DMS 273 (cell line): ENCODE measurements around the gene SHROOM1.

ENCODE experiments used
- DNase-seq: peaks from one replicate; lab custom pipeline; 2025; ENCODE audit not compliant: unreplicated experiment; lab: John Stamatoyannopoulos, UW

Gene SHROOM1

DNA sequence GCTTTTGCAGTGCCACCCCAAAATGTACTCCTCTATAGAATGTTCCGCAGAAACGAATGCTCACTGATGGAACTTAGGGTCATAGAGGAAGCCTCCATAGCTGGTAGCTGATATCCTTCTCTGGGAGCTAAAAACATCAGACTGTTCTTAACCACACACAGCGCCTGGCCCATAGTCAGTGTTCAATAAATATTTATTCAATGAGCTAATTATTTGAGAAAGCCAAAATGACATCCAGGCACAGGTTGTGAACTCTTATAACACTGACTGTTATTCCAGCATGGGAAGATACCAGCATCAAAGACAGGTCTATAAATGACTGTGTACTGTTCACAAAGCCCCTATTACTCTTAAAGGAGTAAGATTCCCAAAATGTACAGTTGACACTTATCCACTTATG, 22.9 kb upstream of the SHROOM1 start:
- DNase-seq, result no peak

- DNase-seq, result no peak
These were observed 19.6 kb upstream of the SHROOM1 start for GRCh38 chr5:132850066-132850465.

GRCh38 chr5:132849347-132849746, 18.9 kb upstream of the SHROOM1 start:
- DNase-seq, result no peak

GRCh38 chr5:132848270-132848669, 17.8 kb upstream of the SHROOM1 start:
- no peak for DNase-seq

DNA sequence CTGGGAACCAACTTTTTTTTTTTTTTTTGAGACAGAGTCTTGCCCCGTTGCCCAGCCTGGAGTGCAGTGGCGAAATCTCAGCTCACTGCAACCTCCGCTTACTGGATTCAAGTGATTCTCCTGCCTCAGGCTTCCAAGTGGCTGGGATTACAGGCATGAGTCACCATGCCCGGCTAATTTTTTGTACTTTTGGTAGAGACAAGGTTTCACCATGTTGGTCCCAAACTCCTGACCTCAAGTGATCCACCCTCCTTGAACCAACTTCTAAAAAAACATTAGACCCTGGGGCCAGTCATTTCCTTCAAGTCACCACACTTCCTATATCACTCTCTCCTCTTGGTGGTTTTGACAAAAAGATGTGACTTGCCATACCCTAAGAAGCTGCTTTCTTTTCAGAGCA, 10.9 kb upstream of the SHROOM1 start:
- DNase-seq, result no peak

DNA sequence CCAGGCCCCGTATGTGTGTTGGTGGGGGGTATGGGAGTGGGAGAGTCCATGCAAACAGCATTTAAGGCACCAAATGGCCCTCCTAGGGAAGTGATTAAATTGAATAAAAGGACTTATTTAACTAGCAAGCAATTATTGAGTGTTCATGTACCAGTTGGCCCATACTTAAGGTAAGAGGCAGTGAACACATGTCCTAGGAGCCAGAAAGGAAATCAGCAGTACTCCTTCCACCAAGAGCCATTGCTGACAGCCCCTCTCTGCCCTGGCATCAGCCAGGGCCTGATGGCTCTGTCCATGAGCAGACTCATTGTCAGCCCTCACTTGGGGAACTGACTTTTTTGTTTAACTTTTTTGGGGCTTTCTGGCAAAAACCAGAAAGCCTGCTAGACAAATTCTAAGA, 10.4 kb upstream of the SHROOM1 start:
- DNase-seq, result no peak

- DNase-seq, result no peak
These were observed 9.9 kb upstream of the SHROOM1 start for GRCh38 chr5:132840313-132840712.

DNA sequence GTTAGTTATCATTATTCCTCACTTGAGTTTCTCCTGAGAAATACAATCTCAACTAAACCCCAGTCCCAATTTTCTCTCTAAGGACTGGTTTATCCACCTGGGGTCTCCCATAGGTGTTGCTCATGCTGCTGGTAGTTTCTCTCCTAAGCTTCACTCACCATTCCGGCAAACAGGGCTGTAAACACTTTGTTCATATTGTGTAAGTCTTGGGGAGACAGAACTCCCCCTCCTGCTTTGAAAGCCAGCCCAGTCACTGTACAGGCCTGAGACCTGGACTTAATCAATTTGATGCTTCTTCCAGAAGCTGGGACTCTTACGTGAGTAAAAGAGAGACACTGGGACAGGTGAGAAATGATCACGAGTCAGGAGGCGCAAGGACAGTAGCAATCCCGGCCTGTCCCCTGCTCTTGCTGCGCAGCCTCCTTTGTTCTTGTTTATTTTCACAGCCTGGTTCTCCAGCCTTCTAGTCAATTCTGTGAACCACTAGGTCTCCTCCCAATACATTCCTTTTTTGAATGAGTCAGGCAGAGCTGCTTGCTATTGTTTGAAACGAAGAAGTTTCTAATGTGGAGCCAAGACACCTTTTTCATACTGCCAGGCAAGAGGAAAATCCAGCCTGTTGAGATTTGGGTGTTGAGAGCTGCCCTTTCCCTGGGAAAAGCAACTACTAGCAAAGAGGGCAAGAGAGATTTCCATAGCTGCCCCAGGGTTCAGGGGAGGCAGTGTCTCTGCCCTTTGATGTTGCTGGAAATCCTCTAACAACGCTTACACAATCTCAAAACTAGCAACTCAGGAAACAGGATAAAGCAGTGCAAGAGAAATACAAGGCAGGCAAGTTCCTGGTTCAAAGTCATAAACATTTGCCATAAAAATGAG, 9.2 kb upstream of the SHROOM1 start:
- DNase-seq, result no peak

DNA sequence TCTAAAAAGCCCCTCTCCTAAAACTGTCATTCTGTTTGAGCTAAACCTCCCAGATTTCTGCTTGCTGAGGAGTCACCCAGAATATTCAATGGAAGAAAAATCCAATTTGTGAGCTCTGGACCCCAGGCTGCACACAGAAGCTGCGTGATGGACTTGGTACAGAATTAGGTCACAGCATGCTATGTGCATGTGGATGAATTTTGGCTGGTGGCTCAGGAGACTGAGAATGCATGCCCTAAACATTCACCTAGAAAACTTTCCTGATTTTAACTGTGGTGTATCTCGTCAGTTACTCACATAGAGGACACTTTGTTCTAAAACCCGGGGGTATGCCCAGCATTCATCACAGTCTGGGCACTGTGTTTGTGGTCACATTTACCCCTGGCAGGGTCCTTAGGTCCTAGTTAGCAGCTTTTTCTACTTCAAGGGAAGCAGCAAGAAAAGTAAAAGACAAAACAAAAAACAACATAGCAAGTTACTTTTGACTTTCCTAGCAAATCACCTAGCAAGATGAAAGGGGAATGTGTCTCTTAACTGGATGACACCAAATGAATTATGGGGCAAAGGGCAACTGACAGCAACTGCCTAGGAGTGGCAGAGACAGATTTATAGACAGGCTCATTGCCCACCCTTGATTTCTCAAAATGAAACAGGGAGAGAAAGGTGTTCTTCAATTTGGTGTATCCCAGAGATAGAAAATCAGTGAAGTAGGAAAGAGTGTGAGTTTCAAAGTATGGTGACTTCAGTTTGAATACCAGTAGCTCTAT, 8.3 kb upstream of the SHROOM1 start:
- no peak for DNase-seq

- DNase-seq, result no peak
These were observed 7.4 kb upstream of the SHROOM1 start for GRCh38 chr5:132837868-132838267.

- no peak for DNase-seq
These were observed 6.4 kb upstream of the SHROOM1 start for GRCh38 chr5:132836852-132837251.

DNA sequence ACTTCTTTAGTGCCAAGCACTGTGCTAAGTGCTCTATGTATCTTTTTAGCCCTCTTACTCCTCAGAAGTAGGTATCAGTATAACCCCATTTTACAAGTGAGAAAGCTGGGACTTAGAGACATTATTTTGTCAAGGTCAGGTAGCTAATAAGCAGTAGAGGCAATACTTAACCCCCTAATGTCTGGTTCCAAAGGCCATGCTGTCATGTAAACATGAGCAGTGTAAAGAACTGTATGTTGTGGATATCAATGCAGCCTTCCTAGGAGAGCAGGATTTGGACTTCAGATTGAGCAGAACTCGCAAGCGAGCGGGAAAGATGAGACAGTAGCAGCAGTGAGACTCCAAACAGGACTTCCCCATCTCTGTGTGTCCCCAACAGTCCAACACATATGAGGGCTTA, 3.6 kb upstream of the SHROOM1 start:
- no peak for DNase-seq

GRCh38 chr5:132832612-132833011, 2.2 kb upstream of the SHROOM1 start:
- no peak for DNase-seq

DNA sequence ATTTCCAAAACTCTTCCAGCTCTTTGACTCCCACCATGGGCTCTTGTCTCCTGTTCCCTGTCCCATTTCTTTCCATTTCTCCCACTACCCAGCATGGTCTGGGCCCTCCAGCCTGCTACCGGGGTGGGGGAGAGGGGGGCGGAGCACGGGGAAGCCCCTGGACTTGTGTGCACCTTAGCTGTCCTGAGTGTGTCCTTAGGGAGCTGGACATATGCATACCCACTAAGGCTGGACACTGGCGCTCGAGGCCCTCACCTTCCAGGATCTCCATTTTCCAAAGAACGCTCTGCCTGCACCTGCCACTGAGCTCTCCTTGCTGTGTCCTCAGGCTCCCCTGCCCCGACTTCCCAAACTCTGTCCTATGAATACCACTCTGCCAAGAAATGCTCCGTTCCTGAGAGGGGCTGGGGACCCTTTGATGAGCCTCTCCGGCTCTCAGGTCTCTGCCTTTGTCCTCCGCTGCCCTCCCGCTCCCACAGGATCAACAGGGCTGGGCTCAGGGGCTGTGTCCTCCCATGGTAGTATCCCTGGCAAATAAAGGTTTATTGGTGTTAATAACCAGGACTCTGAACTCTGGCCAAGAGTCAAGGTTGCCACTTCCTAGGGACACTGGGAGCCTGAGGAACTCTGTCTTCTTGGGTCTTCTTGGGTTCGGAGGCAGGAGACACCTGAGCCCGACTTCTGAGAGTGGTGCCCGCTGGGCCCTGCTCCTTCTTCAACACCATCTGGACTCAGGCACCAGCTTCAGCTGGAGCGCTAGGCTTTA, 831 bp upstream of the SHROOM1 start:
- no peak for DNase-seq

DNA sequence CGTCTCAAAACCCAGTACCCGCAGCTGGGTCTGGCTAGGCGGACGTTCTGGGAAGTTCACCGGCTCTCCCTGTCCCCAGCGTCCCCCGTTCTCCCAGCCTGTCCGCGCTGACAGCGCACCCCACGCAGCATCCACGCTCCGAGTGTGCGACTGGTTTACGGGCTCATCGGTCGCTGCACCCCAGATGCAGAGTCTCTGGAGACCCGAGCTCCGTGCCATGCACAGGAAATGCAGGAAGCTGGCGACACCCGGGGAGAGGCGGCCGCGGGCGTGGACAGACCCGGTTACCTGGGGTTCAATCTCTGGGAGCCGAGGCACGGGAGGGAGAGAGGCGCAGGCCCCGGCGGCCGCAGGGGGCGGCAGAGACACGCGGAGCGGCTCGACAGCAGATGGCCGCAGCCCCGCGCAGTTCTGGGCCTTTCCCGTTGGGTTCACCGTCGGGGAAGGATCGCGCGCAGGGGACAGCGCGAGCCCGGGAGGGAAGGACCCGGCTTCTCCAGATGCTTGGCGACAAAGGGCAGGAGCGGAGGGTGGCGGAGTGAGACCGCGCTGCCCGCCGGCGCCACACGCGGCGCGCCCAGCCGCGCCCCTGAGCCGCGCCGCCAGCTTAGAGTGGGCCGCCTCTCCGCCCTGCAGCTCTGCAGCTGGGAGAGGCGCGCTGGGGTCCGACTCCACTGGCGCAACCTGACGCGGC, 558 bp downstream of the SHROOM1 start:
- DNase-seq, result peak; percentile 90

DNA sequence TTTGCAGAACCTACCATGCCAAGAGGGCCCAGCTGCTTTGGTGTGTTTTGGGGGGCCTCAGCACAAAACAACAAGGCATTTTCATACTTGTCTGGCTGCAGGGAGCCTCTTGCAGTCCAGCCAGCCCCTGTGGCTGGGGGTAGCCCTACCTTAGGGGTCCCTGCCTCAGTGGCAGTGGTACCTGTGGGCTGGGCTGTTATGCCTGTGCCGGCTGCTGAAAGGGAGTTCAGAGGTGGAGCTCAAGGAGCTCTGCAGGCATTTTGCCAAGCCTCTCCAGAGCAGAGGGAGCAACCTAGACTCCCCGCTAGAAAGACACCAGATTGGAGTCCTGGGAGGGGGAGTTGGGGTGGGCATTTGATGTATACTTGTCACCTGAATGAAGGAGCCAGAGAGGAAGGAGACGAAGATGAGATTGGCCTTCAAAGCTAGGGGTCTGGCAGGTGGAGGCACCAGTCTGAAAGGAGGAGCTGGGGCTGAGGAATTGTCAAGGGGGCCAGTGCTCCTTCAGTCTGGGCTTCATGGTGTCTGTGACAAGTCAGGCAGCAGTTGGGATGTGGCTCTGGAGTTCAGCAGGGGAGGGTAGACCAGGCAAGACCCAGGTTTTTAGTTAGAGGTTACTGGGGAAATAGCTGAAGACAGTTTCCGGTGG, 1.5 kb downstream of the SHROOM1 start:
- DNase-seq, result peak; percentile 46

DNA sequence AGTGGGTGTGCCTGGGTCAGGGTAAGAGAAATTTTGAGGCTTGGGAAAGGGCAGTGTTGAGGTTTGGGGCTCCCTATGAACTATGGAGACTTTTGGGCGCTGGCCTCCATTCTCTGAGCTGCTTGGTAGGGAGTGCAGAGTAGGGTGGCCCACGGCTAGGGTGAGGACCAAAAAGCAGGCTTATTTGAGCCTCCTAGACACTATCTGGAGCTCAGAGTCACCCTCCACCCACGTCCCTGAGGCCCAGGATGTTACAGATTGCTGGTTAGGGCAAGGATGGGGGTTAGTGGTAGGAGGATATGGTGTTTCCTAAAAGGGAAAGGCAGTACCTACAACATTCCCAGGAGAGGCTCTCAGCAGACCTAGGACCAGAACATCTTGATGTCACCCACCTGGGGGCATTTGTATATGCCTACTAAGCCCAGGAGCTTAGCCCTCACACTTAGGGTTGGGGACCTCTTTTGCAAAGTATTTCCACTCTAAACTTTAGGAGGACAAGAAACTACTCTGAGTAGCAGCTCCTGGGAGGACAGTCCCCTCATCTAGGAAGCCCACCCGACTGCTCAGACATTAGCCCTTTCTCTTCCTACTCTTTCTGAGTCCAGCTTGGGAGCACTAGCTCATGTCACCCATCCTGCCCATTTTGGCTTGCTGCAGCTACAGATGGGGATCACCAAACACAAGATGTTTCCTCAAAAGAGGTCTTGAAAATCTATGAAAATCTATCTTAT, 2.3 kb downstream of the SHROOM1 start:
- no peak for DNase-seq

- no peak for DNase-seq
These were observed 3.9 kb downstream of the SHROOM1 start for GRCh38 chr5:132826424-132827082.

- DNase-seq, result no peak
These were observed 4.5 kb downstream of the SHROOM1 start for GRCh38 chr5:132825834-132826391.
